H1 (cell line): ENCODE data around the gene RHO. TPM values are rescaled to one million over a fixed set of nuclear protein-coding genes. Genes with fewer than 3 reads are reported as not detected.
"Not testable (repeated sequence)": the region's sequence is repeated elsewhere in the genome, so short reads cannot be mapped to it uniquely, and the experiment has no call there.

Experiments
- CTCF ChIA-PET: fragments of 300-600 bp; sonication (Branson Sonifier 250); formaldehyde crosslinking; loops from one replicate; lab custom pipeline; 2021; ENCODE audit not compliant: partially characterized antibody; lab: Charles Lee
- POLR2A ChIA-PET: fragments of 300-600 bp; sonication (Branson Sonifier 250); formaldehyde crosslinking; loops from one replicate; lab custom pipeline; 2021; ENCODE audit warnings: inconsistent platforms; ENCODE audit not compliant: partially characterized antibody; lab: Charles Lee
- DNase-seq, 2 experiments: peaks; one replicate each; pipeline versions ENCODE4 v3.0.0 to v3.0.0-alpha.2; 2010 to 2022; ENCODE audit warnings: low spot score in 2 of 2, low read depth in 1 of 2, mixed read lengths in 1 of 2
- FAIRE-seq: peaks from 2 replicates; lab custom pipeline; 2011; peaks lifted over from hg19 to GRCh38; lab: Jason Lieb, UNC
- H2AFZ ChIP-seq: 2 replicates; pipeline ENCODE4 v1.8.1; 2012; ENCODE audit warnings: low read length, inconsistent platforms
- H2AK5ac ChIP-seq: 2 replicates; pipeline ENCODE4 v1.6.1; 2013; ENCODE audit warnings: low read depth, low read length
- H2BK120ac ChIP-seq: replicated peaks from 2 replicates; pipeline ENCODE3; 2013; ENCODE audit warnings: low read depth, low read length, inconsistent platforms
- H2BK12ac ChIP-seq: 2 replicates; pipeline ENCODE4 v1.6.1; 2013; ENCODE audit warnings: low read depth, low read length
- H2BK15ac ChIP-seq: 2 replicates; pipeline ENCODE4 v1.6.1; 2013; ENCODE audit warnings: low read length
- H2BK20ac ChIP-seq: 2 replicates; pipeline ENCODE4 v1.6.1; 2013; ENCODE audit warnings: low read length
- H2BK5ac ChIP-seq: 2 replicates; pipeline ENCODE4 v1.6.1; 2013; ENCODE audit warnings: low read depth, low read length
- H3K14ac ChIP-seq: 2 replicates; pipeline ENCODE4 v1.6.1; 2013; ENCODE audit warnings: inconsistent platforms; ENCODE audit not compliant: insufficient read length
- H3K18ac ChIP-seq: 2 replicates; pipeline ENCODE4 v1.6.1; 2013; ENCODE audit warnings: low read length; ENCODE audit errors: extremely low read depth
- H3K23ac ChIP-seq: 2 replicates; pipeline ENCODE4 v1.6.1; 2013; ENCODE audit warnings: inconsistent platforms; ENCODE audit not compliant: insufficient read length
- H3K23me2 ChIP-seq: 2 replicates; pipeline ENCODE4 v1.6.1; 2013; ENCODE audit warnings: low read depth, low read length
- H3K27ac ChIP-seq: 2 replicates; pipeline ENCODE4 v1.6.1; 2011; ENCODE audit warnings: low read depth, low read length, inconsistent platforms
- H3K27me3 ChIP-seq, 4 experiments: replicated peaks in 1 of 4; 1 replicate in 1 of 4; 2 replicates in 3 of 4; pipeline versions ENCODE4 v1.6.1 to v1.8.1; 2011 to 2013; ENCODE audit warnings: low read length in 3 of 4, mild to moderate bottlenecking in 3 of 4, inconsistent platforms in 2 of 4, mixed read lengths in 2 of 4, moderate library complexity in 1 of 4; ENCODE audit not compliant: control insufficient read depth in 3 of 4, insufficient read depth in 3 of 4; ENCODE audit errors: extremely low read depth in 1 of 4
- H3K36me3 ChIP-seq, 4 experiments: 2 replicates each; pipeline versions ENCODE4 v1.6.1 to v1.8.1; 2011 to 2013; ENCODE audit warnings: mild to moderate bottlenecking in 4 of 4, low read length in 3 of 4, moderate library complexity in 2 of 4, control low read depth in 1 of 4, inconsistent platforms in 1 of 4; ENCODE audit not compliant: insufficient read depth in 4 of 4, control insufficient read depth in 2 of 4
- H3K4ac ChIP-seq: replicated peaks from 2 replicates; pipeline ENCODE3; 2013; ENCODE audit warnings: low read length, low read depth, mixed read lengths, inconsistent platforms; ENCODE audit not compliant: insufficient read length
- H3K4me1 ChIP-seq, 4 experiments: replicated peaks in 1 of 4; 1 replicate in 1 of 4; 2 replicates in 3 of 4; pipeline versions ENCODE4 v1.6.1 to v1.8.1; 2011 to 2013; ENCODE audit warnings: low read length in 3 of 4, inconsistent platforms in 2 of 4, mixed read lengths in 1 of 4; ENCODE audit not compliant: insufficient read depth in 4 of 4, control insufficient read depth in 3 of 4
- H3K4me2 ChIP-seq, 2 experiments: 2 replicates each; pipeline versions ENCODE4 v1.6.1 to v1.8.1; 2011 to 2013; ENCODE audit warnings: low read depth in 2 of 2, low read length in 2 of 2, control low read depth in 1 of 2, inconsistent platforms in 1 of 2, mild to moderate bottlenecking in 1 of 2; ENCODE audit not compliant: insufficient read depth in 1 of 2
- H3K4me3 ChIP-seq, 4 experiments: fragments of 200-600, 300-600 bp in 1 of 4; sonication (generic), shearing (Covaris generic), sonication (Bioruptor Twin) in 1 of 4; 2 replicates each; pipeline versions ENCODE4 v1.5.1 to v1.8.1; 2011 to 2016; ENCODE audit warnings: low read length in 4 of 4, low read depth in 3 of 4, control low read depth in 2 of 4, inconsistent platforms in 2 of 4, mild to moderate bottlenecking in 2 of 4, mixed read lengths in 1 of 4, moderate library complexity in 1 of 4; ENCODE audit not compliant: insufficient read depth in 2 of 4; ENCODE audit errors: extremely low read depth in 1 of 4
- H3K56ac ChIP-seq: replicated peaks from 2 replicates; pipeline ENCODE3; 2013; ENCODE audit warnings: low read depth, mild to moderate bottlenecking, mixed read lengths, low read length, inconsistent platforms; ENCODE audit not compliant: insufficient read length
- H3K79me1 ChIP-seq: 2 replicates; pipeline ENCODE4 v1.6.1; 2013; ENCODE audit warnings: low read depth, low read length, control low read depth
- H3K79me2 ChIP-seq, 2 experiments: 2 replicates each; pipeline versions ENCODE4 v1.6.1 to v1.8.1; 2012 to 2013; ENCODE audit warnings: low read length in 2 of 2, mild to moderate bottlenecking in 2 of 2, inconsistent platforms in 1 of 2; ENCODE audit not compliant: insufficient read depth in 2 of 2, control insufficient read depth in 1 of 2
- H3K9ac ChIP-seq, 4 experiments: replicated peaks in 1 of 4; 1 replicate in 1 of 4; 2 replicates in 3 of 4; pipeline versions ENCODE4 v1.6.1 to v1.8.1; 2011 to 2013; ENCODE audit warnings: low read depth in 3 of 4, low read length in 3 of 4, control low read depth in 2 of 4, mild to moderate bottlenecking in 2 of 4, moderate library complexity in 2 of 4, inconsistent platforms in 1 of 4; ENCODE audit errors: extremely low read depth in 1 of 4
- H3K9me3 ChIP-seq, 2 experiments: 2 replicates each; pipeline versions ENCODE4 v1.6.1 to v1.8.1; 2012 to 2013; ENCODE audit warnings: mild to moderate bottlenecking in 2 of 2, moderate library complexity in 2 of 2, control low read depth in 1 of 2, inconsistent platforms in 1 of 2, low read depth in 1 of 2, low read length in 1 of 2, mixed read lengths in 1 of 2; ENCODE audit not compliant: insufficient read depth in 2 of 2
- H4K20me1 ChIP-seq, 2 experiments: replicated peaks in 1 of 2; 2 replicates each; pipeline versions ENCODE3 to v1.8.1; 2011 to 2013; ENCODE audit warnings: inconsistent platforms in 2 of 2, low read length in 2 of 2, mild to moderate bottlenecking in 1 of 2; ENCODE audit not compliant: insufficient read depth in 2 of 2, control insufficient read depth in 1 of 2
- H4K5ac ChIP-seq: 2 replicates; pipeline ENCODE4 v1.6.1; 2013; ENCODE audit warnings: low read length, low read depth, mixed read lengths, inconsistent platforms; ENCODE audit not compliant: insufficient read length
- H4K8ac ChIP-seq: 2 replicates; pipeline ENCODE4 v1.8.0; 2013; ENCODE audit warnings: mild to moderate bottlenecking, moderate library complexity, low read length, inconsistent platforms; ENCODE audit not compliant: insufficient read depth; ENCODE audit errors: extremely low read depth
- H4K91ac ChIP-seq: replicated peaks from 2 replicates; pipeline ENCODE3; 2013; ENCODE audit warnings: low read length, mixed read lengths, inconsistent platforms; ENCODE audit not compliant: insufficient read length
- CHD1 ChIP-seq: IDR thresholded peaks from 2 replicates; pipeline ENCODE4 v1.6.1; 2012; ENCODE audit warnings: low read depth, low read length, improper control_type of control experiment
- CTCF ChIP-seq, 3 experiments: IDR thresholded peaks; 1 replicate in 2 of 3; 2 replicates in 1 of 3; pipeline versions ENCODE4 v1.5.1 to v1.6.1; 2011; ENCODE audit warnings: low read length in 3 of 3, mild to moderate bottlenecking in 3 of 3, inconsistent platforms in 2 of 3, low read depth in 1 of 3, moderate library complexity in 1 of 3; ENCODE audit not compliant: insufficient read depth in 1 of 3; ENCODE audit errors: control extremely low read depth in 1 of 3
- JUND ChIP-seq: IDR thresholded peaks from 2 replicates; pipeline ENCODE4 v1.6.1; 2011; ENCODE audit warnings: mild to moderate bottlenecking, improper control_type of control experiment, low read length
- RAD21 ChIP-seq, 2 experiments: IDR thresholded peaks in 1 of 2; conservative IDR thresholded peaks in 1 of 2; 2 replicates each; pipeline ENCODE4 v1.6.1; 2011; ENCODE audit warnings: low read depth in 2 of 2, low read length in 2 of 2, improper control_type of control experiment in 1 of 2, inconsistent platforms in 1 of 2, mild to moderate bottlenecking in 1 of 2, moderate library complexity in 1 of 2
- WGBS, 2 experiments: shearing (Covaris generic) in 1 of 2; methylation state at CpG; one replicate each; pipeline versions ENCODE4 v1.1.6 to v1.1.7; 2013 to 2015; ENCODE audit warnings: low lambda C conversion rate in 2 of 2, mixed read lengths in 2 of 2, inconsistent platforms in 1 of 2, low coverage in 1 of 2, missing lambda C conversion rate in 1 of 2; ENCODE audit not compliant: insufficient replicate concordance in 2 of 2, insufficient coverage in 1 of 2, insufficient read length in 1 of 2; ENCODE audit errors: extremely low coverage in 1 of 2, missing lambda C conversion rate in 1 of 2; 5-methylcytosine and 5-hydroxymethylcytosine counted together
- polyA plus RNA-seq, 7 experiments: library from polyadenylated mRNA; depleted of rRNA in 3 of 7; stranded (reverse) in 5 of 7; unstranded in 2 of 7; fragments of >200 nt in 5 of 7; fragments of 200-250 nt in 2 of 7; gene quantifications; 1 replicate in 5 of 7; 2 replicates in 1 of 7; 4 replicates in 1 of 7; pipeline versions ENCODE4 v1.2.1 to v1.2.3, GENCODE V29; 2011 to 2013; ENCODE audit warnings: missing spikeins in 2 of 7, mixed read lengths in 2 of 7
- total RNA-seq: library from RNA; stranded (reverse); fragmentation: NEBNext Ultra II Directional; extraction: Animal tissue kit (Norgen Biotek cat#: 25700); gene quantifications from 2 replicates; pipeline ENCODE4 v1.2.1, GENCODE V29; 2021

Gene RHO
- total and polyA plus RNA-seq, 2 of the 8 experiments (the other 6 are each of a cell fraction or from before 2014, with no cell fraction given): not detected

DNA sequence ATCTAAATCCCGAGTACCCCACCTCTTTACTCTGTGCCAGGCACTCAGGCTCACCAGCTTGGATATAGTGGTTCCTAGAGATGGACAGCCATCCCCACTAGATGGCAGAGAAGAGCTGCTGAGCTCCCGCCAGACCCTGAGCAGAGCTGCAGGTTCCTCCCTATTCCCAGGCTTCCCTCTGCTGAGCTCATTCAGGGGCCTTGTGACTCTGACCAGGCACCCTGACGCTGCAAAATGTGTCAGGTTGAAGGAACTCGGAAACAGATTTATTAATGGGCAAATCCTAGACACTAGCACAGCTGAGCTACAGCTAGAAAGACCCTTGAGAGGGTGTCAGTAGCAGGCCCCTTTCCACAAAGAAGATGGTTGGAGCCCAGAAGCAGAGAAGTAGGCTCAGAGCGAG is 38.2 kb upstream of the RHO start (continued):
- TF ChIP-seq CTCF (IDR thresholded peaks at IDR 0.05; ENCODE audit: control extremely low read depth in 1 of 3, insufficient read depth in 1 of 3, low read depth in 1 of 3, low read length in 3 of 3): peak; percentile 79 to 94 (median 91)
- TF ChIP-seq CHD1: no peak
- 0 out of 2 replicates have a peak, but pooled peaks have one; percentile 49 for TF ChIP-seq JUND
- TF ChIP-seq RAD21 (IDR thresholded peaks at IDR 0.05 in 1 of 2, conservative IDR thresholded peaks at IDR 0.05 in 1 of 2; ENCODE audit: low read depth in 2 of 2, low read length in 2 of 2): peak; percentile 98 to 99
- TF ChIP-seq, all 59 proteins: peak for 7

DNA sequence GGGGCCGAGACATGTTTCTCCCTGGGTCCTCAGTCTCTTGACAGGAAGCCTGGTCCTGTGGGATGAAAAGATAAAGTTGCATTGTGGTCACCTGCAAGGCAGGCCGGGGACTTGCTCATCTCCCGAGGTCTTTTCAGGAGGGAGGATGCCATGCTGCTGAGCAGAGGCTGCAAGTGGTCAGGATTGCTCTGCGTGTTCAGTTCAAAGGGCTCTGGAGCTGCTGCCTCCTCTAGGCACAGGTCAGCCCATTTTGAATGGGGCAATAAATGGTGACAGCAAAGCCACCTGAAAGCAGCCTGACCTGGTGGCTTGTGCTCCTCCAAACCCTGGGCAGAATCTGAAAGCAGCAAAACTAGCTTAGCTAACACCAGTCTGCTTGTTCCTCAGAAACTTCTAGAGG is 37.4 kb upstream of the RHO start:
- H3K23ac ChIP-seq, H4K20me1 ChIP-seq, H3K4me3 ChIP-seq, H3K27ac ChIP-seq, H3K4me2 ChIP-seq, H3K9me3 ChIP-seq, H3K27me3 ChIP-seq, POLR2A ChIA-PET, H2BK5ac ChIP-seq, H2AK5ac ChIP-seq, H3K56ac ChIP-seq, H2AFZ ChIP-seq, H3K79me2 ChIP-seq, H3K79me1 ChIP-seq, H3K9ac ChIP-seq, H3K36me3 ChIP-seq, H2BK120ac ChIP-seq, DNase-seq, H3K23me2 ChIP-seq, FAIRE-seq, H2BK15ac ChIP-seq, H3K14ac ChIP-seq, H4K91ac ChIP-seq, H3K4ac ChIP-seq, H4K5ac ChIP-seq, H3K18ac ChIP-seq, H2BK12ac ChIP-seq, H2BK20ac ChIP-seq: not testable (repeated sequence)
- CTCF ChIA-PET: interaction anchor here (0.9 to 11.2 kb wide), 27 partner anchors 10 to 453 kb away, joined by 3 to 93 read pairs (median 7); partner anchors contain the start of gene H1-8
- peak overlapping the region; percentile 31; the same call in 1 of the 2 replicates for H4K8ac ChIP-seq
- WGBS, 2 experiments: 82% methylated on average over 3 of the region's 4 CpGs; no CpG with 5 or more reads in 1 of the 2 experiments
- H3K4me1 ChIP-seq: peaks cover 5 to 14% (median 5%) of the 10 kb centered on the region in 4 experiments
